ENCODE data around the gene DOK5.

Gene DOK5

DNA sequence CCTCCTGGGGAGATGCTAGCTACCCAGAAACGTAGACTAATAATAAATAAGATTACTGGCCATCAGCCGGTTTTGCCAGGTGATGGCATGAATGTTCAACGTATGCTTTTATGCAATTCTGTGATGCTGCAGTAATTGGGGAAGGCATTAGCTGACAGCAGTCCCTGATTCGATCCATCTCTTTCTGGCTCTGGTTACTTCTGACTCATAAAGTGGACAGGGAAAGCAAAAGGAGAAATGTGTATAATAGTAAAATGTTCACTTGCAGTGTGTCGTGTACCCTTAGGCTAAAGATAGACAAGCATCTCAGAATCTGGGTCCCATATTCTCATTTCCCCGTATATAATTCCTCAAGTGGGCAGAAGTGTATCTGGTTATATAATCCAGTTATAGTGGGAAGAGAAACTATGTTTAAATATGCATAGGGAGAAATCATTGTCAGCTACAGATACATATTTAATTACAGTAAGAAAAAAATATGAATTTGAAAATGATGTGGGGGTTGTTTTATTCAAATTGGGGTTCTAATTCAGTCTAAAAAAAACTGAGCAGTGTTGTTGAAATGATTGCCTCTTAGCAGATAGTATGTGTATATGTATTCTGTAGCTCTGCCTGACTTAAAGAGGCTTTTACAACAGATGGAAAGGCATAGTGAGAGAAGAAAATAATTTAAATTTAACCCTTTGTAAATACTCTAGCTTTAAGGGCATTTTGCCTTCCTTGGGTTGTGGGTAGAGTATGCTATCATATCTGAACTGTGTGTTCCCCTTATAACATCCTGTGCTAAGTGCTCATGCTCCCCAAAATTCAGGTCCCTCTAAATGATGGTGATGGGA lies 40.6 kb downstream of the DOK5 start:
- DNase-seq, result no peak

GRCh38 chr20:54517241-54517975 lies 42.0 kb downstream of the DOK5 start:
- DNase-seq, result no peak

- DNase-seq, result no peak
These were observed 49.5 kb downstream of the DOK5 start for GRCh38 chr20:54524849-54525248.

DNA sequence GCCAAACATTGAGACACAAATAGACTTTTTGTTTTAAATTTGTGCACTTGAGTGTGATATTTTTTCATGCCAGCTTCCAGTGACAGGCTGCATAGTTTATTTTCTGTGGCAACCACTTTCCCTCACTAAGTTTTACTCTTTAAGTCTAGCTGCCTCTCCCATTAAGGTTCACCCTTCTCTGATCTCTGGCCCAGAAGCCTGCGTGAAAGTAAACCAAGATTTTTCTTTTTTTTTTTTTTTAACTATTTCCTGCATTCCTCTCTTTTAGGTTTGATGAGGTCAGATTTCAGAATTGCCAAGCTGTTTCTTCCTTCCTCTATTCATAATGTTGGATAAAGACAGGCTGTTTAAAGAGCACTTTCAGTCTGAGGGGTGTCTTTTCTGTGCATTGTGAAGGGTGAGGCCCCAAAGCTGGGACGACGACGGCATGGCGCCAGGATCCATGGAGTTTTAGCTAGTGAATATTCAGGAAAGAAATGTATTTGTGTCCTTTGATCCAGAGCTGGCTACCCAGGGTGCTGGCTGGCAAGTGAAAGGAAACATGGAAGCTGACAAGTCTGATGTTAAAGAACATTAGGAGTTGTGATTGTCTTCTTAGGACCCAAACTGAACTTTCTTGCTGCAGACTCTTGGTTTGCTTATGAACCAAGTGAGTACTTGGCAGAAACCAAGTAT lies 50.7 kb downstream of the DOK5 start:
- DNase-seq, result no peak

- DNase-seq, result no peak
These were observed 51.4 kb downstream of the DOK5 start for GRCh38 chr20:54526801-54527200.

GRCh38 chr20:54532573-54532972 lies 57.2 kb downstream of the DOK5 start:
- DNase-seq, result no peak

DNA sequence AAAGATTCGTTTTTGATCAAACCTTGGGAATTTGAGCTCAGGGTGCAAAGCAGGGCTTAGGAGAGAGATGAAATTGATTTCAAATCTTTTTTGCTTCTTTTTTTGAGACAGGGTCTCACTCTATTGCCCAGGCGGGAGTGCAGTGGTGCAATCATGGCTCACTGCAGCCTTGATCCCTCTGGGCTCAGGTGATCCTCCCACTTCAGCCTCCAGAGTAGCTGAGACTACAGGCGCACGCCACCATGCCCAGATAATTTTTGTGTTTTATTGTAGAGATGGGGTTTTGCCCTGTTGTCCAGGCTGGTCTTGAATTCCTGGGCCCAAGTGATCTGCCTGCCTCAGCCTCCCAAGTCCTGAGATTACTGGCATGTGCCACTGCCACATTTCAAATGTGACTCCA lies 58.7 kb downstream of the DOK5 start:
- no peak for DNase-seq

- DNase-seq, result no peak
These were observed 59.6 kb downstream of the DOK5 start for GRCh38 chr20:54535033-54535432.

GRCh38 chr20:54535746-54536145 lies 60.4 kb downstream of the DOK5 start:
- no peak for DNase-seq

DNA sequence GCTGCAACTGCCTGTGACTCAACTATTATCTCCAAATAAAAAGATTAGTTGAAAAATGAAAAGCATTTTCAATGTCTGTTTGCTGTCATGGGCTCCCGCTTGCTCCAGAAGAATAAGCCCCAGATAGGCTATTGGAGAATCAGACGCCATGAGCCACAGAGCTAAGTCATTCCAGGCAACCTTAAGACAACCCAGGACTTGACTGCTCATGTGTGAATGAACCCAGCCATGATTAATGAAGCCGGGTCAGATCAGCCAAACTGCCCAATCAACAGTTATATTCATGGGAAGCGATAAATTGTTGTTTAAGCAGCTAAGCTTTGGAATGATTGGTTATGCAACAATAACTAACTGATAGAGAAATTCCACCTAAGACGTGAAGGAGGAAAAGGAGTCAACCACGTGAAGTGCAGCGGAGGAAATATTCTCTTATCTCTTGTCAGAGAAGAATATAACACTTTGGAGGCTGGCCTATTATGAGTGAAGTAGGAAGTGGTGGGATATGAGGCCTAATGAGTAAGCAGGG lies 64.2 kb downstream of the DOK5 start:
- no peak for DNase-seq

DNA sequence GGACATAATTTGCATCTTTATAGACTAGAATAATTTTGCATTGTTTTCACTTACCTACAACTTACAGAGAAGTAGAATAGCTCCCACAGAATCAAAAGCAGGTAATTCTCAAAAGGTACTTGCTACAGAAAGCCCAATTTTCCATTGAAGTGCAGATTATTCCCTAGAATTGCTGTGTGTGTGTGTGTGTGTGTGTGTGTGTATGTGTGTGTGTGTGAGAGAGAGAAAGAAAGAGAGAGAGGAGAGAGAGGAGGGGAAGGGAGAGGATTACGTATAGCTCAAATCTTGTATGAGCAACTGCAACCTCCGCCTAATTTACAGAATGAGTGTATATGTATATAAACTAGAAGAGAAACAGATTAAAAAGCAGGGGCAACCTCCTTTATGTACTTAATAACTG lies 68.0 kb downstream of the DOK5 start:
- DNase-seq, result no peak

- DNase-seq, result no peak
These were observed 70.4 kb downstream of the DOK5 start for GRCh38 chr20:54545676-54546358.

- DNase-seq, result no peak
These were observed 73.5 kb downstream of the DOK5 start for GRCh38 chr20:54548849-54549248.

DNA sequence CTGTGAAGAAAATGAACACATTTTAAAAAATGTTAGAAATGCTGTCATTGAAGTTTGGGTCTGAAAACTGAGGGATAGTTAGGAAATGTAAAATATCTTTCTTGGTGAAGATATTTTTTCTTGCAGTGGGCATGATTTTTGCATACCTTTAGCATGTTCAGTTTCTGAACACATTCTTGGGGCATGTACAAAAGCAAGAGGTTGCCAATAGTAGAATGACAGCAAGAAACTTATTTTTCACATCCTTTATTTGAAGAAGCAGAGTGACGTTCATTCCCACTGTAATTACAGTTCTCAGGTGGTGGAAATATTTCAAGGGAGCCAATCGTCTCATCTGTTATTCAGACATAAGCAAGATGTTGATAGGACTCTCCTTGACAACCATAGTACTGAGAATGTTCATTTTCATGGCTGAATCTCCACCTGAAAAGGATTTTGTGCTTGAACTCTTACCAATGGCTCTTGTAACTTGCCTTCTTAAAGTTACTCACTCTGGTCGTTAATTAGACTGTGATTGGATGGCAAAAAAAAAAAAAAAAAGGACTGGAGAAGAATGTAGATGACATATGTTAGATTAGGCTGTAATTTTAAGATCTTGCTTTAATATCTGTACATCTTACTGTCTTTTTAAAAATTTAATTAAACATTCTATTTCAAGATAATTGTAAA lies 74.4 kb downstream of the DOK5 start:
- DNase-seq, result no peak

DNA sequence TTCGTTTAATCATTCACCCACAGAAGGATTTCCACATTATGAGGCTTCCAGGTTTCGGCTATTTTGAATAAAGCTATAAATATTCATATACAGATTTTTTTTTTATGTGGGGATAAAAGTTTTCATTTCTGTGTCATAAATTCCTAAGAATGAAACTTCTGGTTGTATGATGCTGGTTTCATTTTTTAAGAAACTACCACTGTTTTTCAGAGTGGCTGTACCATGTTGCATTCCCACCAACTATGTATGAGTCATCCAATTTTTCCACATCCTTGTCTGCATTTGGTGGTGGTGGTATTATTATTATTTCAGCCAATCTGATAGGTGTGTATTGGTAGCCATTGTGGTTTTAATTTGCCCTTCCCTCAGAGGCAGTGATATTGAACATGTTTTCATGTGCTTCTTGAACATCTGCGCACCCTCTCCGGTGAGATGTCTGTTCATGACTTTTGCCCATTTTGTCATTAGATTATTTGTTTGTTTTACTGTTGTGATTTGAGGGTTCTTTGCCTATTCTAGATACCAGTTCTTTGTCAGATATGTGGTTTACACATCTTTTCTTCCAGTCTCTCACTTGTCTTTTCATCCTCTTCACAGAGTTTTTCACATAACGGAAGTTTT lies 75.5 kb downstream of the DOK5 start:
- no peak for DNase-seq

GRCh38 chr20:54554006-54554405 lies 78.6 kb downstream of the DOK5 start:
- DNase-seq, result no peak

GRCh38 chr20:54555150-54555549 lies 79.8 kb downstream of the DOK5 start:
- no peak for DNase-seq

- DNase-seq, result no peak
These were observed 81.0 kb downstream of the DOK5 start for GRCh38 chr20:54556406-54556805.

- no peak for DNase-seq
These were observed 82.6 kb downstream of the DOK5 start for GRCh38 chr20:54557806-54558590.

DNA sequence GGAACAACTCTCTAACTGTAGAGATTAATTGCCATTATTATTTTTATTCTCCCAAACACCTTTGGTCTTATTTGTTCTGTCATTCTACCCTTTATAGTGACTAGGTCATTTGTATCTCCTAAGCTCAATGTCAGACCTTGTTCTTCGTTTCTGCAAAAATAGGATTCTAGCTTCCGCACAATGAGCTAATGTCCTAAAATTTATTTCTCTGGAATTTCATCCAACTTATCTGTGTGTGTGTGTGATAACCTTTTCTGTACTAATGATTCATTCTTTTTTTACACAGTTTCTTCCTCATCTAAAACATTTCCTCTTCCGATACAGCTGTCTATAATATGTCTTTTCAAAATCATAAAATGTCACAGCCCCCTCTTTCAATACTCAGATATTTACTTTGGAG lies 84.5 kb downstream of the DOK5 start:
- DNase-seq, result no peak

DNA sequence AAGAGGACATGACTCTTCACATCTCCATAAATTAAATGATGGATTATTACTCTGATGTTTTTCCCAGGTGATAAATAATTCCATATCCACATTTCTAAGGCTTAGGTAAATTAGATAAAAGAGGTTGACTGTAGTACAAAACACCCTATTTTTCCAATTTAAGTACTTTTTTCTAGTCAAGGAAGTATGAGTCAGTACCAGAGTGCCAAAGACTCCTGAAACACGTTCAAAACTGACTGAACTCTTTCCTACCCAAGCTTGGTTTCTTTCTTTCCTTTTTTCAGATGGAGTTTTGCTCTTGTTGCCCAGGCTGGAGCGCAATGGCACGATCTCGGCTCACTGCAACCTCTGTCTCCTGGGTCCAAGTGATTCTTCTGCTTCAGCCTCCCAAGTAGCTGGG lies 85.0 kb downstream of the DOK5 start:
- DNase-seq, result no peak

All from activated T-cell treated with anti-CD3 and anti-CD28 coated beads, Interleukin-2, amount 50 U/mL, for 48 hours (primary cell).